HG02759 (cell line): ENCODE measurements around the gene CDRT4.

Source experiments
- ATAC-seq: cut with Tn5 transposase; IDR thresholded peaks from one replicate; pipeline ENCODE4 v1.9.1; 2021; ENCODE audit warnings: mild to moderate bottlenecking, moderate library complexity; ENCODE audit not compliant: unreplicated experiment

Gene CDRT4

DNA sequence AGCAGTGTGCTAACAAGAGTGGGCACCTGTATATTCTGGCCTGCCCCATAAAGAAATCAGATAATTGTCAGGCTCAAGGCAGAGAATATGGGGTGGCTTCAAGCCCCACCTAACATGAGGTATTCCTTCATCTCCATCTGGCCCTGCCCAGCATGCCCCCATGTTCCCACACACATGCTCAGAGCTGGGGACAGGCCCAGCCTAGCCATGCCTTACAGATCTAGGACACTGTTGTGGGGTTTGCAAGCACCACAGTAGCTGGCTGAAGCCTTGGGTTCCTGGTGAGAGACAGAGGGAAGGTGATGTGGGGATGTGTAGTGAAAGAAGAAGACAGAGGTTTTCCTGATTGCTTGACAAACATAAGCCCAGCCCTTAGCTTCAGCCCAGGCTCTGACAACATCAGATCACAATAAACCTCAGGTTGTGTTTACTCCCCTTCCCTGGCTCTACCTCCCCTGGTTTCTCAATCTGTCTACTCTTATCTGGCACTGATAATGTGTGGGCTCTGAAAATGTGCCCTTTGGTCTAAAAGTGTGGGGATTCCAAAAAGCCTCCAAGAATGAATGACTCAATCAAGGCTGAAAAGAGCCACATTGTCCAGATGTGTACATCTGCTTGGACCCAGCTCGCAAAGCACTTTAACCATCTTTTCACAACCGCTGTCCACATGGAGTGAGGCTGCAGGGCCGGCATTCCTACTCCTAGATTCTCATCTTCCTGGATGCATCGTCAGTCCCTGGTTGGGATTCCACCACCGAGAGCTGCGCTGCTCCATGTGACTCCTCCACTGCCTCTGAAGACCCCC lies 34.4 kb downstream of the CDRT4 start:
- no peak for ATAC-seq

DNA sequence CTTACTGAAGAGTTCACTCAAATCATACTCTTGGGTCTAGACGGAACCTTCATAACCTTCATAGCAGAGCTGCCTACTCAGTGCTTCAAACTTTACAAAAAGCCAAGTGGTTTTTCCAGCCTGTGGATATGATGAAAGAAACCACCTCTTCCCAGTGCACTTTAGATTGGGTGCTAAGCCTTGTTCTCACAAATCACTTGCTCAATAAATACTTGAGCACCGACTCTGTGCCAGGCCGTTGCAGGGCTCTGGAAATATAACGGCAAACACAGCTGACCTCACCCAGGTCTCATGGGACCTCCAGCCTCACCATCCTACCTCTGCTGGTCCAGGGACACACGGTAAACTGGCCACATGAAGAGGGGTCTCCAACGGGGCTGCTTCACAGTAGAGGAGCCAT lies 35.7 kb downstream of the CDRT4 start:
- no peak for ATAC-seq

DNA sequence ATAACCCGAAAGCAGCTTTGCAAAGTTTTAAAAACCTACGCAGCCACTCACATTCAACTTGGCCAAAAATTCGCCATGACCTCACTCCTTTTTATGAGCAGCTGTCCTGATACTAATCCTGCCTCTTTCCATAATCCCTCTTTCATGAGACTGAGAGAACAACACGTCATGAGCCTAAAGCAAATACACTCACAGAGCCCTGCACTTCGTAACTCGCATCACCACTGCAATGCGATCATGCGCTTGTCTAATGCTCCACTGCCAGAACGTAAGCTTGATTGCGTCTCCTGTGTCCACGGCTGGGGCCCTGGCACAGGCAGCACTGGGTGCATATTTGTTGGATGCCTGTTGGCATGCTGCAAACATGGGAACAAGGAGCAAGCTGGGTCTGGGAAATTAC lies 36.2 kb downstream of the CDRT4 start:
- no peak for ATAC-seq

DNA sequence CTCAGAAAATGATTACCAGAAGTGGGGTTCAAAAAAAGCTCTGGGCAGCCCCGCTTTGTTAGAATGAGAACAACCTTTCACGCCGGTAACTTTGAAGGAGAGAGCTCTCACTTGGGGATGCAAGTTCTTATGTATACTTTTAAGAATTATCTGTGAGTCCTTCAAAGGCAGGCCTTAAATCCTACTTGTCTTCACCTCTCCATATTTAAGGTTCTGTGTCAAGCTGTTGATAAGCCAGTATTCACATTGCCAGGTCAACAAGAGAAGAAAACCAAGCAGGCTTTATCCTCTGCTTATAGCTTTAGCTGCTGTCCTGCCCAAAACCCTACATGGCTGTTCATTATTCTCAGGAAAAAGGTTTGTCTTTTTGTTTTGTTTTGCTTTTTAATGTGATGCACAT lies 42.9 kb downstream of the CDRT4 start:
- no peak for ATAC-seq

DNA sequence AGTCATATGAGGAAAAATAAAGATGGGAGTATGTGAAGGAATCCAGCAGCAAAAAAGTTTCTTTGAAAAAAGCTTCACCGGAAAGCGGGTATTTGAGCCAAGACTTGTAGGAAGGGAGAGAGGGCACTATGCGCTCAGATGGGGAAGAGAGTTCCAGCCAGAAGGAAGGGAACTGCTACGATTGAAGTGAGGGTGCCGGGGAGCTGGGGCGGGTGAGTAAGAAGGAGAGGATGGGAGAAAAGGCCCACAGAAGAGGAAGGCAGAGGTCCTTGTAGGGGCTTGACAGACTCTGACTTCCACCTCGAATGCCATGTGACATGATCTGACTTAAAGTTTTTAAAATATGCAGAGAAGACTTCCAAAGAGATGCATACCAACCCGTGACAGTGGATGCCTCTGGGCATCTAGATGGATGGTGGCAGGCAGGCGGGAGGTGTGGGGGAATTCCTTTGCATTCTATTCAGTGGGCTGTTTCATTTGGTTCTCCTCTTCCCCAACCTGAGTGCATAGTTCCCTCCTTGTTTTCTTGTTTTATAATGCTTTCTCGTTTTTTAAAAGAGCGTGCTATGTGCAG lies 44.9 kb downstream of the CDRT4 start:
- no peak for ATAC-seq

DNA sequence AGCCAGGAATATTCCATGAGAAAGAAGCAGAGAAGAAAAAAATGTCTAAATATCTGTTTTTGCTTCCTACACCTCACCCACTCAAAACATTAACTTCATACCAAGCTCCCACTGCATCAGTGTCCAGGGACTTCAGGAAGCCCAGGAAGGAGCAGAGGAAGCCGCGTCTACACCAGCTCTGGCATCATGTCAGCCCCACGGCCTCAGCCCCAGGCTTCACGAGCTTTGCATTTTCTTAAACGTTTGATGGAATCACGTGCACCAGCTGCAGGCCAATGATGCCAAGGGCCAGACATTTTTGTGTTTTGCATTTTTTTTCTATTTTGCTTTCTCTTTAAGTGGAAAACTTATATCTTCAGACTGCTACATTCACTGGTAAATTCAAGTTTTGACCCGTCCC lies 48.6 kb downstream of the CDRT4 start:
- ATAC-seq: no peak

DNA sequence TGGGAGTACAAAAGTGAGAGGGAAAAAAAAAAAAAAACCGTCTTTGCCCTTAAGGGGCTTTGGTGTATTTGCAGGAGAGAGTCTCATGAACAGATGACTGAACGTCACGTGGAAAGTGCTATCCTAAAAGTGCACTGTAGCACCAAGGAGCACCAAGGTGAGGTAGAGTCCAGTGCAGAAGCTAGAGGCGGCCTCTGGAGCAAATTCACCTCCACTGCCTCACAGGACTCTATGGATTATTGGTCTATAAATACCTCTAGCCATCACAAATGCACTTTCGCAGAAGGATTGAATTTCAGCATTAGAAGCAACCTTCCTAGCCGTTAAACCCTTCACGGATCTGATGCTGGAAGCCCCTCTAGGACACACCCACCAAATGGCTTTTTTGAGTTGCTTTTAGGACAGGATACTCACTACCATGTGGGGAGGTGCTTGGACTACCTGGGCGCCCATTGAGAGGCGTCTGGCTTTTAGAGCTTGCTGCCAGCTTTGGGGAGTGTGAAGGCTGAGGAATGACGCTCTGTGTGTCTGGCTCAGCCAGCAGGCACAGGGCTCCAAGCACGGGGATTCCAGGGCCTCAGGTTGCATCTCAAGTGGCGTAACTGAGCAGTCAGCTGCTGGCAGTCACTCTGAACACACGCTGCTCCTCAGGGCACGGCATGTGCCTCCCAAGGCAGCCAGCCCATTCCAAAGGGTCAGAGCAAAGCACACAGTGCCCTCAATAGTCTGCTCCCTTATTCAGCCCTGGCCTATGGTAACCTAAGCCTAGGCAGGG lies 52.7 kb downstream of the CDRT4 start:
- ATAC-seq: no peak

DNA sequence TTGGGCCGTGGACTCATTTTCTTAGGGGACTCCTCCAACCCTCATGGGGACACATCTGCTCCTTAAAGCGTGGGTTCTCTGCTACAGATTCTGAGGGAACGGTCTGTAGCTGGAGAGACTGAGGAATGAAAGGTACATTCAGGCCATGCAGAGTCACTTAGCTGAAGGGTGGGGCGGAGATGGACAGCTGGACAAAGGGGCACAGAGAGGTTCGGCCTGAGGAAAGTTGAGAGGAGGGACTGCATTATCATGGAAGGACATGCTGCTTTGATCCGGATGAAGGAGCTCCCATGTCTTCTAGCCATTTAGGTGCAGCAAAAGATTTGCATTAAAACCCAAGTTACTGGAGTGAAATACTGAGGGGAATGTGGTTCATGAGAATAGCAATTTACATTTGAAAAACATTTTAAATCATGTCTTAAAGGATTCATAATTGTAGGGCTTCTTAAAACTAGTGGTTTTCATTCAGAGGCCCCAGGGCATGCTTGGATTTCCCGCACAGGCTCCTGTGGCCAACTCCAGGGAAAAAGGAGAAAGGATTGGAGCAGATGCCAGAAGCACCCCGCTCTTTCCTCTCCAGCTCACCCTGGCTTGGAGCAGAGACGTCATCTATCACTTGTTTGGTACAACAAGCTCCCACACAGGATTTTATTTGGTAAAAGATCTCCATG lies 54.2 kb downstream of the CDRT4 start:
- ATAC-seq: no peak

DNA sequence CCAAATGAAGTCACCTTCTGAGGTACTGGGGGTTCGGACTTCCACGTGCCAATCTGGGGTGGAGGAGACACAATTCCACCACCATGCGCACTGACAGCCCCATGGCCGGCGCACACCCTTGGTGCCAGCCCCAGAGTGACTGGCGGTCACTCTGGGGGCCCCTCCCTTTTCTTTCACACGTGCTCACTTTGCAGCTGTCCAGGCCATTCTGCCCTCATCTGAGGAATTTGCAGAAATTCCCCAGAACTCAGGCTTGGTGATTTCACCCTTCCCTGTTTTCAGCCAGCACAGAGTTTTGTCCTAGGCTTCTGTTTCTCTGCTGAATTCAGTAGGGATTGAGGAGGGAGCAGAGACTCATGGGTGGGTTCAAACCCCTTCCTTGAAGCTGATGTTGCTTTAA lies 54.8 kb downstream of the CDRT4 start:
- no peak for ATAC-seq

DNA sequence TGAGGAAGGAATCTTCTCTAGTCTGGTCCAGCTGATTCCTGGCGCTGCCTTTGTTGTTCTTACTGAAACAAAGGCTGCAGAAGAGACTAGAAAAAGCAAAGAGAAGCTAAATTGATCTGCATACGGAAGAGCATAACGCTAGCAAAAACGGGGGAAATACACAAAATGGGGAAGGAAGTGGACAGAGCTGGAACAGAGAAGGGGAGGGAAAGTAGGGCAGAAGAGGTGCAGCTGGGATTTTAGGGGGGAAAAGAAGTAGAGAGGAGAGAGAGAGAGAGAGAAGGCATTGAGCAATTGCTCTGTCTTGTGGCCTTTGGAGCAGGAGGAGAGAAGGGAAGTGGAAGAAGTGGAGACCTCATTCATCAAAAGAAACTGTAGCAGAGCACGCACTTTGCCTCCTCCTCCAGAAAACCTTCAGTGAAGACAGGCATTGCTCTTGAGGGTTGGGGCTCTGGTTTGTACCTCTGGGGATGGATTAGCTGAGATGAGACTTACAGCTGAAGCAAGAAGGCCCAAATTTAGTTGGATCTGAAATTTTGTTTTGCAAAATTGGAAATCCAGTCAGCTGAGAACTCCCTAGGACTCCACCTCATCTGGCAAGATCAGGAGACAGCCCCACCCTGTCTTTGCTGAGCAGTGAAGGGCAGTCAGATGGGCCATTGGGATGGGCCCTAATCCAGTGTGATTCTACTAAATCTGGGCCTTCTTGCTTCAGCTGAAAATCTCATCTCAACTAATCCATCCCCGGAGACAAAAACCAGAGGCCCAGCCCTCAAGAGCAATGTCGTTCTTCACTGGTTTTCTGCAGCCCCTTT lies 55.8 kb downstream of the CDRT4 start:
- no peak for ATAC-seq

DNA sequence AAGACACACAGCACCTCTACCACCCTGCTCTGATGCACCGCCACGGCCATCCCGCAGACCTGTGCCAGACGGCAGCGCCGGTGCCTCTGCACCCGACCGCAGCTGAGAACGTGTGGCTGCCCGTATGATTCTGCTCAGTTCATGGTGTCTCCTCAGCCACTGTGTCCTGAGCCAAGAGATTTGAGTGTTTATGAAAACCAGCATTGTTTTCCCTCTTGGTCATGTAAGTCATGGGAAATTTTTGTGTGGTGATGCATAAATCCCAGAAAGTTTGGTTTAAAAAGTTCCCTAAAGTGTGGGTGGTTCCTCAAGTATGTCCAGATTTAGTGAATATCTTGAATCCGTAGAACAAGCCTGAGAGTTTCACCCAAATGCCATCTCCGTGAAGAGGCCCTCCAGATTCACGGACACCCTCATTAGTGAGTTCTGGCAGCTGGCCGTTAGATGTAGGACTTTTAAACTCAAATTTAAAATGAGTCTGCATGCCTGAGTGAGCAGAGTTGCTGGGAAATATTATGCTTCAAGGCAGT lies 57.6 kb downstream of the CDRT4 start:
- no peak for ATAC-seq

DNA sequence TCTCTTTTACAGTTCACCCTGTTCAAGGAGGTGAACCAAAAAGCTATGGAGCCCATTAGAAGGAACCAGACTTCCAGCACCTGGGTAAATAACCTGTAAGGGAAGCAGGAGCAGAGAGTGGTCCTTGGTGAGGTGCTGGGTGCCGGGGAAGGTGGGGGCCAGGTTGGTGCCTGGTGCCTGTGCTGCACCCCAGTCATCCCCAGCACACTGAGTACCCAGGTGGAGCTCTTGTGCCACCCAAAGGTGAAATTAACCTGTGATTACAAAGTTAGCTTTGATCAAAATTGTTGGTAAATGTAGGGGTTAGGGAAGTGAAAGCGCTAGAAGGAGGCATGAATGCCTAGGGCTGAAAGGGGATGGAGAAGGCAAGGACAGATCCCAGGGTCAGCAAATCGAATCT lies 58.6 kb downstream of the CDRT4 start:
- no peak for ATAC-seq

DNA sequence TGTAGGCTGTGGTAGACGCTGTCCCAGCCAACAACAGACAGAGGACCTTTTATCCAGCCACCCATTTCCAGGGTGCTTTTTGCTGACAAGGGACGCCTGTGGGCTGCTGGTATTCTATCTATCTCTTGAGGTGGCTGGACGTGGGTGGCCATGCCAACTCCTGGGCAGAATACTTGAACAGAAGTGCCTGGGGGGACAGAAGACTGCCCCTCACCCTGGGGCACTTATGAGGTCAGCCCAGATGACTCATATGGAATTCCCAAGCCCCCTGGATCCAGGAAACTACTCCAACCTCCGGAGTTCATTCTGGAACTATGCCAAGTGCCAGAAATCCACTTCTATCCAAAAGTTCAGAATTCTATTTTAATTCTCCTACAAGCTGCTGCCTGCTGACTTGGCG lies 61.3 kb downstream of the CDRT4 start:
- ATAC-seq: no peak

DNA sequence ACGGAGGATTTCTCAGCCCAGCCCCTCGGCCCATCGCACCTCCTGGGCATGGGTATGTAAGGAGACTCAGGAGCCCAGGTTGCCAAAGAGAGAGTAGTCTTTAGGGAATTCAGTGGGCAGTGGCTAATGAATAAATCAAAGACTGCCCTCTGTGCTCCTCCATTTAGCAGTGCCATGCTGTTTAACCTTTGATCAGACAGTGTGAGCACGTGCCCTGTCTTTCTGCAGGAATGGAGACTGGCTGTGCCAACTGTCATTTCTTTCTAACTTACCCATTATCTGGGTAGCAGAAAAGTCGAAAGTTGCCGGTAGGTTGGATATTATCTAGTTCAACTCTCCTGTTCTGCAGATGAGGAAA lies 62.4 kb downstream of the CDRT4 start:
- no peak for ATAC-seq

DNA sequence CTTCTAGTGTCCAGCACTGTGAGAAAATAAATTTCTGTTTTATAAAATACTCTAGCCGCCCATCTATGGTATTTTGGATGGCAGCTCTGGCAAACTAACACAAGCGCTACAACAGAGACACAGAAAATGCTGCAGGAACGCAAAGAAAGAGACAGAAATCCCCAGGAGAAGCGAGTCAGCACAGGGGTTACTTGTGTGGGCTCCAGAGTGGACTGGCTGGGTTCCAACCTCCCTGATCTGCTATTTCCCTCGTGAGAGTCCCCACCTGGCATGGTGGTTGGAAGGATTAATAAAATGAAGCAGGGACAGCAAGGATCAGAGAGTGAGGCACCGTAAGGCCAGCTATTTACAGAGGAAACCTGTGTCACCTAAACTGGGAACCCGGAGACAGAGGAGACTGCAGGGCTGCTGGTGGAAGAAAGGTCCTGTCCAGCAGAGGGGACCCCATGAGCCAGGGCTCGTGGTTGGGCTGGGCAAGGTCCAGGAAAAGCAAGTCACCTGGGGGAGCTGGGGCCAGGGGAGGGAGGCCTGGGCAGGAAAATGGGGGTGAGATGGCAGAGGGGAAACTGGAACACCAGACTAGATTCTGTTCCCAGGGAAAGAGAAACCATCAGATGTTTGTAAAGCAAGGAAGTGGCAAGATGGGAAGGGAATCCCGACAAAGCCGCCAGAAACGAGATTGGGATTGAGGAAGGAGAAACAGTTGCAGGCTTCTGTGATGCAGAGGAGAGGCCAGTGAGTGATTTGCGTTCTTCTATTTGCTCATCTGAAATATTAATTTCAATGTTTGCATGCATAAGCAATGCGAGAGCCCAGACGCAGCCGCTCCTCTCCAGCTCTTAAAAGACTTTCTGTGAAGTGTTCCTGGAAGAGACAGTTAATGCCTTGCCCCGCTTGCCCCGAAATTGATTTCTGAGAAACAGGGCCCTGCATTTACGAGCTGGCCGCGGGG lies 63.0 kb downstream of the CDRT4 start:
- ATAC-seq: no peak

DNA sequence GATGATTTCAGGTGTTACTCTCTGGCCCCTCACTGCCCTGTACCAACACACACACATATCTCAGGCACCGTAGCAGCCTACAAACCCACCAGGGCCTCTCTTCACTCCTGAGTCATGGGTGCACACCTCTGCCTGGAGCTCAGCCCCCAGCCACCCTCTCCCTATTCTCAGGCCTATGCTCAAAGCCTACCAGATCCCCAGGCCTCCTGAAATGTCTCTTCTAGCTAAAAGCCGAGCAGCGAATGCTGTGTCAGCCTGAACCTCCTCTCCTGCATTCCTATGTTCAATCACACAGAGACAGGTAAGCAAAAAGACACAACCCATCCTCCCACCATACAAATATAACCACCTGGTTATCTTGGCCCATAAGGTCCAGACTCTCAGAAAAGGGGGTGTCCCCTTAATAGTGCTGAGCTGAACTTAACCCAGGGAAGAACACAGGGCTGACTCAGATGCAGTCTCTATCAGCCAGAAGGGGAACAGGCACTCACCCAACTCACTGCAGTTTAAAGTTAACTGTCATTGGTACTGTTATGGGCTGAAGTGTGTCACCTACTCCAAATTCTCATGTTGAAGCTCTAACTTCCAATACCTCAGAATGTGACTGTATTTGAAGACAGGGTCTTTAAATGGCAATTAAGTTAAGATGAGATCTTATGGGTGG lies 64.0 kb downstream of the CDRT4 start:
- no peak for ATAC-seq

DNA sequence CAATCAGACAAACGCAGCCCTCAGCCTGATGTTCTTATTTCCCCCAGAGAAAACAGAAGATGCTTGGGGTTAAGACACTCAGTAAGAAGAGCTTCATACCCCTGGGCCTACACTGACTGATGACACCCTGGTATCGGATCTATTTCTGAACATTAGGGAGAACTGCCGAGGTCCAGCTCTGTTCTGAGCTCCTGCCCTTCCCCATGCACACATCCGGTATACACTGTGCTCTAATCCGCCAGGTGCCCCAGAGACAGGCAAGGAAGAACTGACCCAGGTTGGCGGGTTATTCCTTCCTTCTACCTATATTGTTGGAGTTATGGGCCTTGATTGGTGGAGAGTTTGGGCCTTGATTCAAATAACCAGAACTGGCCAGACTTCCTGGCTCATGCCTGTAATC lies 68.0 kb downstream of the CDRT4 start:
- no peak for ATAC-seq

DNA sequence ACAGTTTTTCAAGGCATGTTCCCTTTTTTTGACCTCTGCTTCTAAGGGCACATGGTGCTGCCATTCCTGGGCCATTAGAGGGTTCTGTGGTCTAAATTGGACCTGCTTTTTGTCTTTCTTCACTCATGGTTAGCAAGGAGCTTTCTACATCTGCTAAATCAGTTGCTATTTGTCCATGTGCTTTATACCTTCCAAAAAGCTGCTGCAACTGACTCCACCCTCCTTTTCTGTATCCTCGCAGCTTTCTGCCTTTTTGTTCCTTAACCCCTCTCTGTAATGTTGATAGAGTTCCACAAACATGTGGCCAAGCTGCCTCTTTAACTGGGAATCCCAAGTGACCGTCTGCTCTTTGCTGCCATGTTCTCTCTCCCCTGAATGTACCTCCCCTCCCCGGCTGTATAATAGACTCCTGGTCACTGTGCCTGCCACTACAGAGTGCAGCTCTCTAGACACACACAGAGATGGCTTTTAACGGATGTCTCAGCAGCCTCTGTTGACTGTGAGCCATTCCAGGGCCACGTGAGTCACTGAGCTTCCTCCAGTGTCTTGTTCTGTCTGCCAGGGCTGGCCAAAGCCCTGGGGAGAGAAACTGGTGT lies 68.6 kb downstream of the CDRT4 start:
- ATAC-seq: no peak

DNA sequence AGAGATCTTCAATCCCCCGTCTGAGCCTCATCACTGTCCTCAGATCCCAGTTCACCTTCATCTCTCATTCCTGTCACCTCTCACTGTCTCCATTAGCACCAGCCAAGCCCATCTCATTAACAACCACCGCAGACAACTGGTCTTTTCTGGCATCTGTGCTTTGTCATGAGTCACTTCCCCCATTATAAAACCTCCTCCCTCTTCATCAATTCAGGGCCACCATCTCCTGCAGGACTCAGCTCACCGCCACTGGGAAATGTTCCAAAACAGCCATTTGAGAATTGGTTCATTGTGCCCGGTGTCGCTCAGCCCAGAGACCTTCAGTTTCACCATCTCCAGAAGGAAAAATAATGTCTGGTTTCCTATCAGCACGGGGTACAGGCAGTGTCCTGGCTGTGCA lies 69.1 kb downstream of the CDRT4 start:
- no peak for ATAC-seq
